ENCODE data around the gene TLX3.
"Not testable (repeated sequence)": the region's sequence is repeated elsewhere in the genome, so short reads cannot be mapped to it uniquely, and the experiment has no call there.

Gene TLX3

GRCh38 chr5:171340491-171340890 lies 31.4 kb downstream of the TLX3 start:
- H3K4me3 ChIP-seq, result no peak overlapping the region
- no peak overlapping the region for H3K4me2 ChIP-seq
- no peak for TF ChIP-seq Cebpa-rat (IDR thresholded peaks at IDR 0.05)
- no peak overlapping the region for H3K9ac ChIP-seq
- peaks cover 16% of the 10 kb centered on the region for H3K27me3 ChIP-seq
- no peaks in the 10 kb centered on the region for H4K20me1 ChIP-seq
- no peaks in the 10 kb centered on the region for H3K9me3 ChIP-seq
- H3K4me1 ChIP-seq, result no peaks in the 10 kb centered on the region
- H3K27ac ChIP-seq, result no peak overlapping the region
- no peaks in the 10 kb centered on the region for H3K36me3 ChIP-seq

DNA sequence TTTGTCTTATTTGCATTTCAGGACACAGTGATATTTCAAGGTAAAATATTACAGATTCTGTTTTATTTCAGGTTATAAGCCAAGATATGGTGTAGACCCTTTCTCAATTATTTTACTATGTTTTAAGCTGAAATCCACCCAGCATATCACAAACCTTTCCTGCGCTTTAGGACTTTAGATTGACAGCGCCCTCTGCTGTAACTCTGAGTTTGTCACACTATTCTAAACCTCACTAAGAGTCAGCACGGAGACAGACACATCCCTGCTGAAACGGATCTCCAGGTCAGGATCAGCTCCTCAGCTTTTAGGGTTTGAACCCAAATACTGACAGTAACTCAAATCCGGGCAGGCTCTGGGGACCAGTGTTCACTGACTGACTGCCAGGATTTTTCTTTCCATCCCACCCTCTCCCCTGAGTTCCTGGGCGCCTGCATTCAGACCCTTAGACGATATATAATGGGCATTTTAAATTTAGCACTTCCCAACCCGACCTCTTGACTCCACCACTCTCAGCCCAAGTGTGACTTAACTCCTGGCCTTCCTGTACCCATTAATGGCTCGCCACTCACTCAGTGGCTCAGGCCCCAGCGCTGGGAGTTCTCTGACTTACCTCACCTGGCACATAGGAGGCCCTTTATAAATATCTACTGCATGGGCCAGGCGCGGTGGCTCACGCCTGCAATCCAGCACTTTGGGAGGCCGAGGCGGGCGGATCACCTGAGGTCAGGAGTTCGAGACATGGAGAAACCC lies 33.5 kb downstream of the TLX3 start:
- no peaks in the 10 kb centered on the region for H3K36me3 ChIP-seq
- TF ChIP-seq Cebpa-rat (IDR thresholded peaks at IDR 0.05), result no peak
- H4K20me1 ChIP-seq, result no peaks in the 10 kb centered on the region
- H3K4me3 ChIP-seq, result no peak overlapping the region
- H3K4me1 ChIP-seq, result no peaks in the 10 kb centered on the region
- peaks cover under 1% of the 10 kb centered on the region; the same call in 1 of the 2 replicates for H3K27me3 ChIP-seq
- H3K27ac ChIP-seq, result no peak overlapping the region
- no peak overlapping the region for H3K4me2 ChIP-seq
- no peak overlapping the region for H3K9ac ChIP-seq
- no peaks in the 10 kb centered on the region for H3K9me3 ChIP-seq

- Histone ChIP-seq H3K27ac (no peak overlapping the region), H3K27me3 (no peaks in the 10 kb centered on the region), H3K36me3 (no peaks in the 10 kb centered on the region), H3K4me3 (no peak overlapping the region), H3K4me2 (no peak overlapping the region), H3K9ac (no peak overlapping the region), H3K4me1 (no peaks in the 10 kb centered on the region), H4K20me1 (no peaks in the 10 kb centered on the region), H3K9me3 (no peaks in the 10 kb centered on the region)
- no peak for TF ChIP-seq Cebpa-rat (IDR thresholded peaks at IDR 0.05)
These were observed 36.0 kb downstream of the TLX3 start for GRCh38 chr5:171344936-171345608.

- H3K4me3 ChIP-seq, result no peak overlapping the region
- H3K4me1 ChIP-seq, result no peaks in the 10 kb centered on the region
- H3K36me3 ChIP-seq, result no peaks in the 10 kb centered on the region
- no peaks in the 10 kb centered on the region for H4K20me1 ChIP-seq
- H3K27me3 ChIP-seq, result no peaks in the 10 kb centered on the region
- no peak overlapping the region for H3K9ac ChIP-seq
- H3K9me3 ChIP-seq, result no peaks in the 10 kb centered on the region
- no peak for TF ChIP-seq Cebpa-rat (IDR thresholded peaks at IDR 0.05)
- no peak overlapping the region for H3K4me2 ChIP-seq
- no peak overlapping the region for H3K27ac ChIP-seq
These were observed 42.6 kb downstream of the TLX3 start for GRCh38 chr5:171351536-171352073.

- no peak overlapping the region for H3K9ac ChIP-seq
- no peaks in the 10 kb centered on the region for H3K36me3 ChIP-seq
- H3K9me3 ChIP-seq, result no peaks in the 10 kb centered on the region
- no peaks in the 10 kb centered on the region for H4K20me1 ChIP-seq
- H3K4me1 ChIP-seq, result no peaks in the 10 kb centered on the region
- TF ChIP-seq Cebpa-rat (IDR thresholded peaks at IDR 0.05), result no peak
- no peak overlapping the region for H3K4me3 ChIP-seq
- H3K4me2 ChIP-seq, result no peak overlapping the region
- no peak overlapping the region for H3K27ac ChIP-seq
- H3K27me3 ChIP-seq, result no peaks in the 10 kb centered on the region
These were observed 46.3 kb downstream of the TLX3 start for GRCh38 chr5:171355302-171355724.

DNA sequence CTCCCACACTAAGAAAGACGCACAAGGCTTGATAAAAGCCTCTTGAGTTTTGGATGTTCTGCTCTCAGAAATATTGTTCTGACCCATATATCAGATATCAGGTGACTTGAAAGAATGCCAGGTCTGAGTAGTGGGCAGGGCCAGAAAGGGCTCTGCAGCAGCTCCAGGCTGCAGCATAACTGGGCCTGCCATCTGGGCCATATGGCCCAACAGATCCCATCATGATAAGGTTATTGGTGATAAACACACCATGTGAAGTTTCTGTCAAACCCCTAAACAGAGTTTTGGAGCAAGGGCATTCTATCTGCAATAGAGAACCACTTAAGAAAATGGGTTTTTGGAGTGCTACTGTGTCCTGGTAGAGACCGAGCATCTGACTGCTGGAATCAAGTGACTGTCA lies 48.8 kb downstream of the TLX3 start:
- Histone ChIP-seq H3K36me3 (no peaks in the 10 kb centered on the region), H3K4me3 (no peak overlapping the region), H3K4me2 (no peak overlapping the region), H3K27me3 (no peaks in the 10 kb centered on the region), H3K27ac (no peak overlapping the region), H4K20me1 (no peaks in the 10 kb centered on the region), H3K9me3 (no peaks in the 10 kb centered on the region), H3K4me1 (no peaks in the 10 kb centered on the region), H3K9ac (no peak overlapping the region)
- TF ChIP-seq Cebpa-rat (IDR thresholded peaks at IDR 0.05), result no peak

DNA sequence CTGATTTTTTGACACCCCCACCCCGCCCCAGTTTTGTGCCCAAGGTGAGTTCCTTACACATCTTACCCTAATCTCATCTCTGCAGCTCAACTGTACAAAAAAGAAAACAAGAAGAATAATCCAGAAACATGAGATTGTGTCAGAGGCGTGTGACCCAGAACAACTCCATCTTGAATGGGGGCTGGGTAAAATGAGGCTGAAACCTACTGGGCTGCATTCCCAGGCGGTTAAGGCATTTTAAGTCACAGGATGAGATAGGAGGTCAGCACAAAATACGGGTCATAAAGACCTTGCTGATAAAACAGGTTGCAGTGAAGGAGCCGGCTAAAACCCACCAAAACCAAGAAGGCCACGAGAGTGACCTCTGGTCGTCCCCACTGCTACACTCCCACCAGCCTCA lies 52.1 kb downstream of the TLX3 start:
- H3K4me3 ChIP-seq, H3K36me3 ChIP-seq, H3K9me3 ChIP-seq, H3K27me3 ChIP-seq, H4K20me1 ChIP-seq, H3K9ac ChIP-seq, H3K27ac ChIP-seq, H3K4me2 ChIP-seq: not testable (repeated sequence)
- peaks cover 13% of the 10 kb centered on the region; the same call in 1 of the 2 replicates for H3K4me1 ChIP-seq
